H1 (cell line): ENCODE measurements around the gene C3orf20. TPM values are rescaled to one million over a fixed set of nuclear protein-coding genes. Genes with fewer than 3 reads are reported as not detected.

Source experiments
- CTCF ChIA-PET: fragments of 300-600 bp; sonication (Branson Sonifier 250); formaldehyde crosslinking; loops from one replicate; lab custom pipeline; 2021; ENCODE audit not compliant: partially characterized antibody; lab: Charles Lee
- POLR2A ChIA-PET: fragments of 300-600 bp; sonication (Branson Sonifier 250); formaldehyde crosslinking; loops from one replicate; lab custom pipeline; 2021; ENCODE audit warnings: inconsistent platforms; ENCODE audit not compliant: partially characterized antibody; lab: Charles Lee
- DNase-seq, 2 experiments: peaks; one replicate each; pipeline versions ENCODE4 v3.0.0 to v3.0.0-alpha.2; 2010 to 2022; ENCODE audit warnings: low spot score in 2 of 2, low read depth in 1 of 2, mixed read lengths in 1 of 2
- FAIRE-seq: peaks from 2 replicates; lab custom pipeline; 2011; peaks lifted over from hg19 to GRCh38; lab: Jason Lieb, UNC
- H2AFZ ChIP-seq: 2 replicates; pipeline ENCODE4 v1.8.1; 2012; ENCODE audit warnings: low read length, inconsistent platforms
- H2AK5ac ChIP-seq: 2 replicates; pipeline ENCODE4 v1.6.1; 2013; ENCODE audit warnings: low read depth, low read length
- H2BK120ac ChIP-seq: replicated peaks from 2 replicates; pipeline ENCODE3; 2013; ENCODE audit warnings: low read depth, low read length, inconsistent platforms
- H2BK12ac ChIP-seq: 2 replicates; pipeline ENCODE4 v1.6.1; 2013; ENCODE audit warnings: low read depth, low read length
- H2BK15ac ChIP-seq: 2 replicates; pipeline ENCODE4 v1.6.1; 2013; ENCODE audit warnings: low read length
- H2BK20ac ChIP-seq: 2 replicates; pipeline ENCODE4 v1.6.1; 2013; ENCODE audit warnings: low read length
- H2BK5ac ChIP-seq: 2 replicates; pipeline ENCODE4 v1.6.1; 2013; ENCODE audit warnings: low read depth, low read length
- H3K14ac ChIP-seq: 2 replicates; pipeline ENCODE4 v1.6.1; 2013; ENCODE audit warnings: inconsistent platforms; ENCODE audit not compliant: insufficient read length
- H3K18ac ChIP-seq: 2 replicates; pipeline ENCODE4 v1.6.1; 2013; ENCODE audit warnings: low read length; ENCODE audit errors: extremely low read depth
- H3K23ac ChIP-seq: 2 replicates; pipeline ENCODE4 v1.6.1; 2013; ENCODE audit warnings: inconsistent platforms; ENCODE audit not compliant: insufficient read length
- H3K23me2 ChIP-seq: 2 replicates; pipeline ENCODE4 v1.6.1; 2013; ENCODE audit warnings: low read depth, low read length
- H3K27ac ChIP-seq: 2 replicates; pipeline ENCODE4 v1.6.1; 2011; ENCODE audit warnings: low read depth, low read length, inconsistent platforms
- H3K27me3 ChIP-seq, 4 experiments: replicated peaks in 1 of 4; 1 replicate in 1 of 4; 2 replicates in 3 of 4; pipeline versions ENCODE4 v1.6.1 to v1.8.1; 2011 to 2013; ENCODE audit warnings: low read length in 3 of 4, mild to moderate bottlenecking in 3 of 4, inconsistent platforms in 2 of 4, mixed read lengths in 2 of 4, moderate library complexity in 1 of 4; ENCODE audit not compliant: control insufficient read depth in 3 of 4, insufficient read depth in 3 of 4; ENCODE audit errors: extremely low read depth in 1 of 4
- H3K36me3 ChIP-seq, 4 experiments: 2 replicates each; pipeline versions ENCODE4 v1.6.1 to v1.8.1; 2011 to 2013; ENCODE audit warnings: mild to moderate bottlenecking in 4 of 4, low read length in 3 of 4, moderate library complexity in 2 of 4, control low read depth in 1 of 4, inconsistent platforms in 1 of 4; ENCODE audit not compliant: insufficient read depth in 4 of 4, control insufficient read depth in 2 of 4
- H3K4ac ChIP-seq: replicated peaks from 2 replicates; pipeline ENCODE3; 2013; ENCODE audit warnings: low read length, low read depth, mixed read lengths, inconsistent platforms; ENCODE audit not compliant: insufficient read length
- H3K4me1 ChIP-seq, 4 experiments: replicated peaks in 1 of 4; 1 replicate in 1 of 4; 2 replicates in 3 of 4; pipeline versions ENCODE4 v1.6.1 to v1.8.1; 2011 to 2013; ENCODE audit warnings: low read length in 3 of 4, inconsistent platforms in 2 of 4, mixed read lengths in 1 of 4; ENCODE audit not compliant: insufficient read depth in 4 of 4, control insufficient read depth in 3 of 4
- H3K4me2 ChIP-seq, 2 experiments: 2 replicates each; pipeline versions ENCODE4 v1.6.1 to v1.8.1; 2011 to 2013; ENCODE audit warnings: low read depth in 2 of 2, low read length in 2 of 2, control low read depth in 1 of 2, inconsistent platforms in 1 of 2, mild to moderate bottlenecking in 1 of 2; ENCODE audit not compliant: insufficient read depth in 1 of 2
- H3K4me3 ChIP-seq, 4 experiments: fragments of 200-600, 300-600 bp in 1 of 4; sonication (generic), shearing (Covaris generic), sonication (Bioruptor Twin) in 1 of 4; 2 replicates each; pipeline versions ENCODE4 v1.5.1 to v1.8.1; 2011 to 2016; ENCODE audit warnings: low read length in 4 of 4, low read depth in 3 of 4, control low read depth in 2 of 4, inconsistent platforms in 2 of 4, mild to moderate bottlenecking in 2 of 4, mixed read lengths in 1 of 4, moderate library complexity in 1 of 4; ENCODE audit not compliant: insufficient read depth in 2 of 4; ENCODE audit errors: extremely low read depth in 1 of 4
- H3K56ac ChIP-seq: replicated peaks from 2 replicates; pipeline ENCODE3; 2013; ENCODE audit warnings: low read depth, mild to moderate bottlenecking, mixed read lengths, low read length, inconsistent platforms; ENCODE audit not compliant: insufficient read length
- H3K79me1 ChIP-seq: 2 replicates; pipeline ENCODE4 v1.6.1; 2013; ENCODE audit warnings: low read depth, low read length, control low read depth
- H3K79me2 ChIP-seq, 2 experiments: 2 replicates each; pipeline versions ENCODE4 v1.6.1 to v1.8.1; 2012 to 2013; ENCODE audit warnings: low read length in 2 of 2, mild to moderate bottlenecking in 2 of 2, inconsistent platforms in 1 of 2; ENCODE audit not compliant: insufficient read depth in 2 of 2, control insufficient read depth in 1 of 2
- H3K9ac ChIP-seq, 4 experiments: replicated peaks in 1 of 4; 1 replicate in 1 of 4; 2 replicates in 3 of 4; pipeline versions ENCODE4 v1.6.1 to v1.8.1; 2011 to 2013; ENCODE audit warnings: low read depth in 3 of 4, low read length in 3 of 4, control low read depth in 2 of 4, mild to moderate bottlenecking in 2 of 4, moderate library complexity in 2 of 4, inconsistent platforms in 1 of 4; ENCODE audit errors: extremely low read depth in 1 of 4
- H3K9me3 ChIP-seq, 2 experiments: 2 replicates each; pipeline versions ENCODE4 v1.6.1 to v1.8.1; 2012 to 2013; ENCODE audit warnings: mild to moderate bottlenecking in 2 of 2, moderate library complexity in 2 of 2, control low read depth in 1 of 2, inconsistent platforms in 1 of 2, low read depth in 1 of 2, low read length in 1 of 2, mixed read lengths in 1 of 2; ENCODE audit not compliant: insufficient read depth in 2 of 2
- H4K20me1 ChIP-seq, 2 experiments: replicated peaks in 1 of 2; 2 replicates each; pipeline versions ENCODE3 to v1.8.1; 2011 to 2013; ENCODE audit warnings: inconsistent platforms in 2 of 2, low read length in 2 of 2, mild to moderate bottlenecking in 1 of 2; ENCODE audit not compliant: insufficient read depth in 2 of 2, control insufficient read depth in 1 of 2
- H4K5ac ChIP-seq: 2 replicates; pipeline ENCODE4 v1.6.1; 2013; ENCODE audit warnings: low read length, low read depth, mixed read lengths, inconsistent platforms; ENCODE audit not compliant: insufficient read length
- H4K8ac ChIP-seq: 2 replicates; pipeline ENCODE4 v1.8.0; 2013; ENCODE audit warnings: mild to moderate bottlenecking, moderate library complexity, low read length, inconsistent platforms; ENCODE audit not compliant: insufficient read depth; ENCODE audit errors: extremely low read depth
- H4K91ac ChIP-seq: replicated peaks from 2 replicates; pipeline ENCODE3; 2013; ENCODE audit warnings: low read length, mixed read lengths, inconsistent platforms; ENCODE audit not compliant: insufficient read length
- CEBPB ChIP-seq: IDR thresholded peaks from 2 replicates; pipeline ENCODE4 v1.6.1; 2012; ENCODE audit warnings: low read depth, low read length
- KDM1A ChIP-seq: fragments of 200-600, 300-600 bp; sonication (generic); IDR thresholded peaks from 2 replicates; pipeline ENCODE4 v1.7.1; 2016; ENCODE audit warnings: mild to moderate bottlenecking, low read length, borderline replicate concordance
- TAF1 ChIP-seq: IDR thresholded peaks from 2 replicates; pipeline ENCODE4 v1.6.1; 2011; ENCODE audit warnings: mild to moderate bottlenecking, low read depth, low read length
- WGBS, 2 experiments: shearing (Covaris generic) in 1 of 2; methylation state at CpG; one replicate each; pipeline versions ENCODE4 v1.1.6 to v1.1.7; 2013 to 2015; ENCODE audit warnings: low lambda C conversion rate in 2 of 2, mixed read lengths in 2 of 2, inconsistent platforms in 1 of 2, low coverage in 1 of 2, missing lambda C conversion rate in 1 of 2; ENCODE audit not compliant: insufficient replicate concordance in 2 of 2, insufficient coverage in 1 of 2, insufficient read length in 1 of 2; ENCODE audit errors: extremely low coverage in 1 of 2, missing lambda C conversion rate in 1 of 2; 5-methylcytosine and 5-hydroxymethylcytosine counted together
- polyA plus RNA-seq, 7 experiments: library from polyadenylated mRNA; depleted of rRNA in 3 of 7; stranded (reverse) in 5 of 7; unstranded in 2 of 7; fragments of >200 nt in 5 of 7; fragments of 200-250 nt in 2 of 7; gene quantifications; 1 replicate in 5 of 7; 2 replicates in 1 of 7; 4 replicates in 1 of 7; pipeline versions ENCODE4 v1.2.1 to v1.2.3, GENCODE V29; 2011 to 2013; ENCODE audit warnings: missing spikeins in 2 of 7, mixed read lengths in 2 of 7
- total RNA-seq: library from RNA; stranded (reverse); fragmentation: NEBNext Ultra II Directional; extraction: Animal tissue kit (Norgen Biotek cat#: 25700); gene quantifications from 2 replicates; pipeline ENCODE4 v1.2.1, GENCODE V29; 2021
- TF ChIP-seq, protein P1 (sequence below): IDR thresholded peaks from 2 replicates; pipeline ENCODE4 v1.6.1; 2011; ENCODE audit warnings: low read length, improper control_type of control experiment

C3orf20 gene
- total and polyA plus RNA-seq, 2 of the 8 experiments (the other 6 are each of a cell fraction or from before 2014, with no cell fraction given): not detected

DNA sequence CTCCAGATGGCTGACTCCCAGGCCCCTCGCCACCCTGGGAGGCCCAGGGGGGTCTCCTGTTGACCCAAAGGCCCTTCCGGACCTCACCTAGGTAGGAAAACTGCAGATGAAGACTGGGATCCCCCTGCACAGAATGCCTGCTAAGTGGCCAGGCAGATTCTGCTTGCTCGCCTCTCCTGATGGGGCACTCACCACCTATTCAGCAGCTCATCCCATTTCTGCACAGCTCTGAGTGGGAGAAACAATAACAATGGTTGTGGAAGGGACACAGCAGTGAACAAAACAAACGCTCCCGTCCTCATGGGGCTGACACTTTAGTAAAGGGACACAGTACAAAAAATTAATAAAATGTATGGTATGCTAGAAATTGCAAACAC lies 118.9 kb downstream of the C3orf20 start:
- no peak overlapping the region for H2BK20ac ChIP-seq
- no peak overlapping the region for H2BK120ac ChIP-seq
- no peak overlapping the region for H3K23ac ChIP-seq
- H3K9ac ChIP-seq: no peak overlapping the region
- TF ChIP-seq CEBPB (no peak), TAF1 (no peak), KDM1A (peak; percentile 67; the same call in 1 of the 2 replicates)
- TF ChIP-seq, protein P1, sequence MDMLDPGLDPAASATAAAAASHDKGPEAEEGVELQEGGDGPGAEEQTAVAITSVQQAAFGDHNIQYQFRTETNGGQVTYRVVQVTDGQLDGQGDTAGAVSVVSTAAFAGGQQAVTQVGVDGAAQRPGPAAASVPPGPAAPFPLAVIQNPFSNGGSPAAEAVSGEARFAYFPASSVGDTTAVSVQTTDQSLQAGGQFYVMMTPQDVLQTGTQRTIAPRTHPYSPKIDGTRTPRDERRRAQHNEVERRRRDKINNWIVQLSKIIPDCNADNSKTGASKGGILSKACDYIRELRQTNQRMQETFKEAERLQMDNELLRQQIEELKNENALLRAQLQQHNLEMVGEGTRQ: no peak
- H3K27me3 ChIP-seq: peaks cover 0 to 3% (median 0%) of the 10 kb centered on the region in 4 experiments; a peak in 1 of 7 replicates
- no peak overlapping the region for H3K56ac ChIP-seq
- H3K4me2 ChIP-seq: no peak overlapping the region
- H3K9me3 ChIP-seq: no peaks in the 10 kb centered on the region
- H4K91ac ChIP-seq: no peak overlapping the region
- peaks cover 0 to 8% (median 2%) of the 10 kb centered on the region in 4 experiments; a peak in 5 of 7 replicates for H3K4me1 ChIP-seq
- H2BK12ac ChIP-seq: no peak overlapping the region
- no peak overlapping the region for H3K14ac ChIP-seq
- H3K79me2 ChIP-seq: no peaks in the 10 kb centered on the region
- no peak for DNase-seq
- H4K8ac ChIP-seq: no peak overlapping the region
- POLR2A ChIA-PET: interaction anchor here (0.7 to 0.8 kb wide), 2 partner anchors 8 to 584 kb away, joined by 3 read pairs; no protein-coding TSS in a partner anchor
- CTCF ChIA-PET: interaction anchor here (0.8 to 12.7 kb wide), 17 partner anchors 11 to 124 kb away, joined by 3 to 308 read pairs (median 5); no protein-coding TSS in a partner anchor
- H3K36me3 ChIP-seq: no peaks in the 10 kb centered on the region
- H2BK5ac ChIP-seq: no peak overlapping the region
- no peak overlapping the region for H4K5ac ChIP-seq
- H3K27ac ChIP-seq: no peak overlapping the region
- 89% methylated on average over 5 of the region's 5 CpGs; no CpG with 5 or more reads in 1 of the 2 experiments for WGBS, 2 experiments
- no peaks in the 10 kb centered on the region for H3K23me2 ChIP-seq
- no peaks in the 10 kb centered on the region for H4K20me1 ChIP-seq
- no peak overlapping the region for H3K18ac ChIP-seq
- no peak overlapping the region for H3K4ac ChIP-seq
- no peak overlapping the region for H2AFZ ChIP-seq
- H3K79me1 ChIP-seq: no peaks in the 10 kb centered on the region
- no peak overlapping the region for H2AK5ac ChIP-seq
- H3K4me3 ChIP-seq: no peak overlapping the region
- H2BK15ac ChIP-seq: no peak overlapping the region
- no peak for FAIRE-seq
